Hepatocyte (in vitro differentiated cells): ENCODE measurements around the gene NANOS3. TPM values are rescaled to one million over a fixed set of nuclear protein-coding genes. Genes with fewer than 3 reads are reported as not detected.

ENCODE experiments used
- DNase-seq: peaks from one replicate; pipeline ENCODE4 v3.0.0-alpha.2; 2016; ENCODE audit warnings: low spot score
- H2AFZ ChIP-seq: fragments of 200-600 bp; sonication (generic); 2 replicates; pipeline ENCODE4 v1.6.0; 2016; ENCODE audit warnings: antibody characterized with exemption, mild to moderate bottlenecking
- H3K27ac ChIP-seq: fragments of 200-600 bp; sonication (generic); 2 replicates; pipeline ENCODE4 v1.5.1; 2016; ENCODE audit warnings: mild to moderate bottlenecking
- H3K27me3 ChIP-seq: fragments of 200-600 bp; sonication (generic); 2 replicates; pipeline ENCODE4 v1.6.1; 2016
- H3K36me3 ChIP-seq: fragments of 200-600 bp; sonication (generic); replicated peaks from 2 replicates; pipeline ENCODE4 v1.5.1; 2016; ENCODE audit warnings: low read depth; ENCODE audit not compliant: insufficient read depth
- H3K4me1 ChIP-seq: fragments of 200-600 bp; sonication (generic); 2 replicates; pipeline ENCODE4 v1.5.1; 2016; ENCODE audit warnings: mild to moderate bottlenecking, moderate library complexity; ENCODE audit not compliant: insufficient read depth
- H3K4me2 ChIP-seq: fragments of 200-600 bp; sonication (generic); 2 replicates; pipeline ENCODE4 v1.6.0; 2016
- H3K4me3 ChIP-seq: fragments of 200-600 bp; sonication (generic); 2 replicates; pipeline ENCODE4 v1.5.1; 2016; ENCODE audit warnings: mild to moderate bottlenecking
- H3K79me2 ChIP-seq: fragments of 200-600 bp; sonication (generic); 2 replicates; pipeline ENCODE4 v1.6.0; 2017; ENCODE audit warnings: mild to moderate bottlenecking
- H3K9me2 ChIP-seq: fragments of 200-600 bp; sonication (generic); replicated peaks from 2 replicates; pipeline ENCODE4 v1.6.0; 2017; ENCODE audit warnings: mild to moderate bottlenecking; ENCODE audit not compliant: insufficient read depth
- H3K9me3 ChIP-seq: fragments of 200-600 bp; sonication (generic); 2 replicates; pipeline ENCODE4 v1.5.1; 2016; ENCODE audit warnings: low read depth, mild to moderate bottlenecking
- H4K20me1 ChIP-seq: fragments of 200-600 bp; sonication (generic); 2 replicates; pipeline ENCODE4 v1.6.0; 2016; ENCODE audit warnings: mild to moderate bottlenecking; ENCODE audit not compliant: insufficient read depth, poor library complexity, severe bottlenecking
- CTCF ChIP-seq: fragments of 200-600 bp; sonication (generic); IDR thresholded peaks from 2 replicates; pipeline ENCODE4 v1.5.1; 2016; ENCODE audit warnings: antibody characterized with exemption, mild to moderate bottlenecking; ENCODE audit not compliant: poor library complexity
- EZH2 ChIP-seq: fragments of 200-600 bp; sonication (generic); IDR thresholded peaks from 2 replicates; pipeline ENCODE4 v1.6.1; 2016; ENCODE audit warnings: antibody characterized with exemption, mild to moderate bottlenecking, borderline replicate concordance
- EZH2phosphoT487 ChIP-seq: fragments of 200-600 bp; sonication (generic); IDR thresholded peaks from one replicate; pipeline ENCODE4 v1.6.1; 2018; ENCODE audit warnings: antibody characterized with exemption, mild to moderate bottlenecking, low read depth, moderate library complexity; ENCODE audit not compliant: unreplicated experiment, severe bottlenecking
- WGBS: methylation state at CpG from one replicate; pipeline ENCODE4 v1.1.6; 2016; ENCODE audit warnings: low lambda C conversion rate; ENCODE audit errors: missing lambda C conversion rate; 5-methylcytosine and 5-hydroxymethylcytosine counted together
- polyA plus RNA-seq: library from polyadenylated mRNA; unstranded; fragments of >200 nt; fragmentation: Nextera tagmentation; extraction: Ambion mirVana; gene quantifications from 2 replicates; pipeline ENCODE4 v1.2.1, GENCODE V29; 2016
- total RNA-seq: library from RNA; depleted of rRNA; stranded (reverse); fragments of >200 nt; gene quantifications from 2 replicates; pipeline ENCODE4 v1.2.3, GENCODE V29; 2014

Gene NANOS3
- total and polyA plus RNA-seq, 2 experiments from 2014 or later: 0.60 to 2.1 TPM

- Histone ChIP-seq H2AFZ (no peak overlapping the region), H3K27me3 (no peaks in the 10 kb centered on the region), H4K20me1 (peaks cover 70% of the 10 kb centered on the region), H3K9me3 (no peaks in the 10 kb centered on the region), H3K9me2 (no peaks in the 10 kb centered on the region), H3K4me3 (no peak overlapping the region), H3K4me2 (no peak overlapping the region), H3K36me3 (no peaks in the 10 kb centered on the region), H3K4me1 (peaks cover 31% of the 10 kb centered on the region), H3K27ac (peak overlapping the region; percentile 42), H3K79me2 (peaks cover 56% of the 10 kb centered on the region)
- DNase-seq: no peak
- no peak for TF ChIP-seq EZH2
- no peak for TF ChIP-seq CTCF
- TF ChIP-seq EZH2phosphoT487: no peak
- WGBS: 84% methylated on average over 21 of the region's 21 CpGs
These were observed 40.9 kb upstream of the NANOS3 start for GRCh38 chr19:13835791-13836723.

- Histone ChIP-seq H3K79me2 (peaks cover 70% of the 10 kb centered on the region), H2AFZ (no peak overlapping the region), H3K27me3 (no peaks in the 10 kb centered on the region), H3K4me3 (no peak overlapping the region), H3K36me3 (no peaks in the 10 kb centered on the region), H3K27ac (peak overlapping the region; percentile 94), H3K4me2 (peak overlapping the region; percentile 91), H4K20me1 (peaks cover 84% of the 10 kb centered on the region), H3K4me1 (peaks cover 42% of the 10 kb centered on the region), H3K9me2 (no peaks in the 10 kb centered on the region), H3K9me3 (no peaks in the 10 kb centered on the region)
- DNase-seq: no peak
- WGBS: 95% methylated on average over 18 of the region's 18 CpGs
- TF ChIP-seq EZH2phosphoT487: no peak
- no peak for TF ChIP-seq EZH2
- no peak for TF ChIP-seq CTCF
These were observed 38.4 kb upstream of the NANOS3 start for GRCh38 chr19:13838435-13839129.

GRCh38 chr19:13839130-13839937 lies 37.6 kb upstream of the NANOS3 start:
- peak; percentile 78 for DNase-seq
- Histone ChIP-seq H3K27ac (peak overlapping the region; percentile 94), H3K9me3 (no peaks in the 10 kb centered on the region), H2AFZ (no peak overlapping the region), H4K20me1 (peaks cover 78% of the 10 kb centered on the region), H3K79me2 (peaks cover 70% of the 10 kb centered on the region), H3K4me3 (no peak overlapping the region), H3K4me2 (peak overlapping the region; percentile 91), H3K27me3 (no peaks in the 10 kb centered on the region), H3K36me3 (no peaks in the 10 kb centered on the region), H3K4me1 (peaks cover 44% of the 10 kb centered on the region), H3K9me2 (no peaks in the 10 kb centered on the region)
- WGBS: 64% methylated on average over 20 of the region's 36 CpGs
- no peak for TF ChIP-seq EZH2phosphoT487
- TF ChIP-seq EZH2: no peak
- TF ChIP-seq CTCF: no peak
